Breast epithelium (tissue), 3 donors: ENCODE measurements around the gene ENDOD1.

Experiments
- POLR2A ChIP-seq: fragments of 450-650 bp; IDR thresholded peaks from one replicate; pipeline ENCODE4 v1.6.1; 2016; ENCODE audit warnings: antibody characterized with exemption, mild to moderate bottlenecking, moderate library complexity
- POLR2AphosphoS5 ChIP-seq, 3 donors: sonication (generic); formaldehyde crosslinking; IDR thresholded peaks; one replicate each; pipeline ENCODE4 v1.6.1; 2017; ENCODE audit warnings: antibody characterized with exemption in 3 of 3

DNA sequence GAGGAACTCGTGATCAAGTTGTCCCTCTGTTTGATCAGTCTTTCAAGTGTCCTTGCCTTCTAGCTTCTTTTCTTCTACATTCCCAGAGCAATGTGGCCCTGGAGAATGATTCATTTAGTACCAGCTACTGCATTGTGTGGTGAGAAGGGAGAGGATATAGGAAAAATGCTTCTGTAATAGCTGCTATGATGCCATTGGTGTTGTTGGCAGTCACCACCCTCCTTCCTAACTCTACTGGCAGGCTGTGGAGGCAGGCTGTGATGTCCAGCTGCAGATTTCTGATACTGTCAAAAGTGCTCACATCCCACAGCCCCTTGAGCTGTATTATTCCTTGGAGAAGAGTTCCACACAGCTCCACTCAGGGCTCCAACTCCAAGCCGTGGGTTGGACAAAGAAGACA is 52.8 kb downstream of the ENDOD1 start:
- TF ChIP-seq POLR2A (no peak), POLR2AphosphoS5 (IDR thresholded peaks at IDR 0.05) (no peak)
